Astrocyte of the cerebellum (primary cell): Measurements from ENCODE around the gene PKNOX2.
A peak's percentile ranks its signal among the peaks of the same experiment; 100 is the strongest.

Experiments used
- DNase-seq: peaks from one replicate; pipeline ENCODE4 v3.0.0-alpha.2; 2011; ENCODE audit warnings: low read depth
- H3K4me3 ChIP-seq: 2 replicates; pipeline ENCODE4 v1.5.1; 2011; ENCODE audit warnings: mild to moderate bottlenecking, low read depth, low read length, moderate library complexity
- in situ Hi-C: cut with HindIII; loops from 2 replicates; pipeline ENCODE4 v1.10.0; 2017; ENCODE audit warnings: low sequenced_read_pairs
- TF ChIP-seq, protein P1 (sequence below): IDR thresholded peaks from 2 replicates; pipeline ENCODE4 v1.5.1; 2012; ENCODE audit warnings: low read length, low read depth, moderate library complexity, mild to moderate bottlenecking; ENCODE audit errors: missing control alignments

The PKNOX2 gene, protein sequence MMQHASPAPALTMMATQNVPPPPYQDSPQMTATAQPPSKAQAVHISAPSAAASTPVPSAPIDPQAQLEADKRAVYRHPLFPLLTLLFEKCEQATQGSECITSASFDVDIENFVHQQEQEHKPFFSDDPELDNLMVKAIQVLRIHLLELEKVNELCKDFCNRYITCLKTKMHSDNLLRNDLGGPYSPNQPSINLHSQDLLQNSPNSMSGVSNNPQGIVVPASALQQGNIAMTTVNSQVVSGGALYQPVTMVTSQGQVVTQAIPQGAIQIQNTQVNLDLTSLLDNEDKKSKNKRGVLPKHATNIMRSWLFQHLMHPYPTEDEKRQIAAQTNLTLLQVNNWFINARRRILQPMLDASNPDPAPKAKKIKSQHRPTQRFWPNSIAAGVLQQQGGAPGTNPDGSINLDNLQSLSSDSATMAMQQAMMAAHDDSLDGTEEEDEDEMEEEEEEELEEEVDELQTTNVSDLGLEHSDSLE

DNA sequence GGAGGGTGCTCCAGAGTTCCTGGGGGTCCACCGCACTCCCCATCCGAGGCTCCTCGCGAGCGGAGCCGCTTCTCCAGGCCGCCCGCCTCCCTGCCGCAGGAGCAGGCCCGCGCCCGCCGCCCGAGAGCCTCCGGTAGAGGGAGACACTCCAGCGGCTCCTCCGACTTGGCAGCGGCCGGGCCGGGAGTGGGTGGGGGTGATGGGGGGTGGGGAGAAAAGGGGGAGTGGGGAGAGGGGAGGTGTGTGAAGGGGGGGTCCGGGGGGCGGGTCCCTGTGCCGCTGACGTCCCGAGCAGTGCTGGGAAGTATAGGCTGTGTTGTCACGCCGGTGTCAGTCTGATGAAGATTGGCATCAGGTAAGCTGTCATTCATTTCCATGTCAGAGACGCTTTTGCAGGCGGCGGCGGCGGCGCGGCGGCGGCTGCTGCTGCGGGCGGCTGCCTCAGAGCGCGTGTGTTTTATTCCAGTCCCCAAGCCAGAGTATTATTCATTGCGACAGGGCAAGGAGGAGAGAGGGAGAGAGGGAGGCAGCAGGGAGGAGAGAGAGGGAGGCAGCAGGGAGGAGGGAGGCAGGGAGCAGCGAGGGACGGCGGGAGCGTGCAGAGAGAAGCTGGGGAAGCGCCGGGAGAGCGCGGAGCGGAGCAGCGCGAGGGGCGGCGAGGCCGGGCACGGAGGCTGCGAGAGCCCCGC, at the start of gene PKNOX2:
TSS of gene PKNOX2 (plus strand) at position 330 of the 689 bp plus-strand sequence. CDS start 186,555 bp downstream, outside the sequence.
- in situ Hi-C loops, result loop anchor here (5.0 kb wide), 1 partner anchor 93 kb away; no protein-coding TSS in a partner anchor
- TF ChIP-seq, protein P1, sequence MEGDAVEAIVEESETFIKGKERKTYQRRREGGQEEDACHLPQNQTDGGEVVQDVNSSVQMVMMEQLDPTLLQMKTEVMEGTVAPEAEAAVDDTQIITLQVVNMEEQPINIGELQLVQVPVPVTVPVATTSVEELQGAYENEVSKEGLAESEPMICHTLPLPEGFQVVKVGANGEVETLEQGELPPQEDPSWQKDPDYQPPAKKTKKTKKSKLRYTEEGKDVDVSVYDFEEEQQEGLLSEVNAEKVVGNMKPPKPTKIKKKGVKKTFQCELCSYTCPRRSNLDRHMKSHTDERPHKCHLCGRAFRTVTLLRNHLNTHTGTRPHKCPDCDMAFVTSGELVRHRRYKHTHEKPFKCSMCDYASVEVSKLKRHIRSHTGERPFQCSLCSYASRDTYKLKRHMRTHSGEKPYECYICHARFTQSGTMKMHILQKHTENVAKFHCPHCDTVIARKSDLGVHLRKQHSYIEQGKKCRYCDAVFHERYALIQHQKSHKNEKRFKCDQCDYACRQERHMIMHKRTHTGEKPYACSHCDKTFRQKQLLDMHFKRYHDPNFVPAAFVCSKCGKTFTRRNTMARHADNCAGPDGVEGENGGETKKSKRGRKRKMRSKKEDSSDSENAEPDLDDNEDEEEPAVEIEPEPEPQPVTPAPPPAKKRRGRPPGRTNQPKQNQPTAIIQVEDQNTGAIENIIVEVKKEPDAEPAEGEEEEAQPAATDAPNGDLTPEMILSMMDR, result peak; percentile 55
- peak; percentile 52 for DNase-seq
- H3K4me3 ChIP-seq, result peak within 1 kb of the TSS; percentile 64

DNA sequence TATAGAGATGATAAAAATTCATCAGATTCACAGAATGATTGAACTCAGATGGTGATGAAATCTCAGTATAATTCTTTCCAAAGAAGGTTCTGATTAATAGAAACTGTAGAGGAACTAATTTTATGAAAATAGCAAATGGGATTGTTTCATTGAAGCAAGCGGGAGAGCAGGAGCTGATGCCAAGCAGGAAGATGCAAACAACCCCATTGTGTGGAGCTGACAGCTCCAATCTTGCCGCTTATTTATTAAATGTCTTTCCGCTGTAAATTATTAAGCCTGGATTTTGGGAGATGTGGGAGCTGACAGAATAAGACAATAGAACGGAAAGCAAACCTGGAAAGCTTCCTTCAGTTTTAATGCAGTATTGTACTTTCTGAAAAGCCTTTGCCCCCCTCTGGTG, 47.1 kb upstream of the PKNOX2 start:
- in situ Hi-C loops, result no loop called here
- no peak overlapping the region for H3K4me3 ChIP-seq
- no peak for DNase-seq
- TF ChIP-seq, protein P1, result no peak

DNA sequence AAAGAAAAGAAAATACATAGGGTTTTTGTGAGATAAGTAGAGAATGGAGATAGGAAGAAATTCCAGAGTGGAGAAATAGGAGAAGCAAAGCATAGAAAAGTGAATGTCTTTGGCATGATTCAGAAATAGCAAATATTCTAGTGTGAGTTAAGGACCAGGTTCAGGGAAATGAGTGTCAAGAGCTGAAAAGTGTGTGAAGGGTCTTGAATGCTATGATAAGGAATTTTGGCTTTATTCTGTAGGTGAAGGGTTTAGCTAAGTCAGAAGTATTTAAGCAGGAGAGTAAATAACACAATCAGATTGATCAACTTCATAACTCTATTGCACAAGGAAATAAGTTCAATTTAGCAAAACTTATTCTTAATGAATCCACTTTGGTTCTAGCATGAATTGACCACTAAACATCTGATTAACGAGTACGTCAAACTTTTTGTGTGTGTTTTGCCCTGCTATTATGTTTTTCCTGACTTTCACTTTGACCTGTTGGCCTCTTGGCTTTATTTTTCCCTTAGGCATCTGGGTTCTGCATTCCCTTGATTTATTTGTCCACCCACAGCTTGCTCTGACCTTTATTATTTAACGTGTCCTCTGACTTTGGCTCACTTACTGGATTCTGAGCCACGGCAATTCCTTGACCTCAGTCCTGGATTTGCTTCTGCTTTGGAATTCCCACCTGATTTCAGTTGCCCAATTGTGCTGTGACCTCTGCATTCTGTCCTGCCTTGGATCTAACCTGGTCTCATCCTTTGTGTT, 41.2 kb upstream of the PKNOX2 start:
- no peak overlapping the region for H3K4me3 ChIP-seq
- in situ Hi-C loops, result no loop called here
- no peak for DNase-seq
- TF ChIP-seq, protein P1, result no peak

DNA sequence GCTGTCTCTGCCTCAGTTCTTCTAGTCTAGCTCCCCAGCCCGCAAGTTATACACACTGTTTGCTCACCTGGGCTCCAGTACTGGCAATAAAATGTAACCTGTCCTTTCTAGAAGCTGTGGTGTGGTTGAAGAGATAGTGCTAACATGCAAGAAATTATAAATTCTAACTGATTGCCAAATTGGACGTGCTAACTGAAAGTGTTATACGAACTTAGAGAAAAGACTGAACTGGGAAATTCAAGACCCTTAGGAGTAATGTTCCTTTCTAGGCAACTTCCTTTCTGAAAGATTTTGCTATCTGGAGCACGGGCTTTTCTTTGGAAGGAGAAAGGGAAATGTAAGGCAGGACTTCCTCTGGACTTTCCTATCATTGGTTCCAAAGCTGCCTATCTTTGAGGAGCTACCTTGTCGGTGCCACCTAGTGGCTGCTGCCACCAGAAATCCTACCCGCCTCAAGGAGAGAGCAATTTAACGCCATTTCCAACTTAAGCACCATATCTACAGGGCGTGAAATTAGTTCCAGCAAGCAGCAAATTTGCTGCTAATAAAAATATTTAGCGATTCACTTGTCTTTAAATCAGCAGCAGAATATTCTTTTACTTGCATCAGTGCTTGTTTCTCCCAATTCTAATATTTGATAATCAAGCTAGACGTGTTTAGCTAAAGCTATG, 40.5 kb upstream of the PKNOX2 start:
- DNase-seq, result peak; percentile 9
- no peak overlapping the region for H3K4me3 ChIP-seq

DNA sequence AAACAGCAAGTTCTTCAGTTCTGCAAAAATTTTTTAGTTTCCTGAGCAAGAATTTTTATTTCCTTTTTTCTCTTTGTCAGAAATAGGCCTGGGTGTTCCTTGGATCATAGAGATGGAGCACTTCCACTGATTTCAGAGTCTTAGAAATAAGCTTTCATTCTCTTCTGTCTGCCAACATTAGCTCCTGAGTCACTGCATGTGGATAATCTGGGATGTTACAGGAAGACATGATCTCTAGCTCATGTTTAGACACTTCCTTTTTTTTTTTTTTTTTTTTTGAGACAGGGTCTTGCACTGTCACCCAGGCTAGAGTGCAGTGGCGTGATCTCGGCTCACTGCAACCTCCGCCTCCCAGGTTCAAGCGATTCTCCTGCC, 39.9 kb upstream of the PKNOX2 start:
- TF ChIP-seq, protein P1, result no peak
- no peak overlapping the region for H3K4me3 ChIP-seq
- in situ Hi-C loops, result no loop called here
- no peak for DNase-seq

More for the DNA sequence above, 40.5 kb upstream of the PKNOX2 start:
- in situ Hi-C loops, result no loop called here
- TF ChIP-seq, protein P1, result peak; percentile 40

DNA sequence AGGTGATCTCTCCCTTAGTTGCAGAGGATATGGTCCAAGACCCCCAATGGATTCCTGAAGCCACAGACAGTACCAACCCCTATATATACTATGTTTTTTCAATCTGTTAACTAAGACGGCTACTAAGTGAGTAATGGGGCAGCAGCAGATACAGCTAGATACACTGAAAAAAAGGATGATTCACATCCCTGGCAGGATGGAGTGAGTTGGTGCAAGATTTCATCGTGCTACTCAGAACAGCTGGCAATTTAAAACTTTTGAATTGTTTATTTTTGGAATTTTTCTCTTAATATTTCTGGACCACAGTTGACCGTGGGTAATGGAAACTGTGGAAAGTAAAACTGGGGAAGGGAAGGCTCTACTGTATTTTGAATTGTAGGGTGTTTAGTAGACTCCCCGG, 36.1 kb upstream of the PKNOX2 start:
- no peak for DNase-seq
- TF ChIP-seq, protein P1, result no peak
- in situ Hi-C loops, result no loop called here
- no peak overlapping the region for H3K4me3 ChIP-seq
